ENCODE data around the gene RHNO1. TPM values are rescaled to one million over a fixed set of nuclear protein-coding genes. Genes with fewer than 3 reads are reported as not detected.

RHNO1 gene
- total and polyA plus RNA-seq, 4 donors, result 11.0 to 19.0 (median 15.2) TPM

DNA sequence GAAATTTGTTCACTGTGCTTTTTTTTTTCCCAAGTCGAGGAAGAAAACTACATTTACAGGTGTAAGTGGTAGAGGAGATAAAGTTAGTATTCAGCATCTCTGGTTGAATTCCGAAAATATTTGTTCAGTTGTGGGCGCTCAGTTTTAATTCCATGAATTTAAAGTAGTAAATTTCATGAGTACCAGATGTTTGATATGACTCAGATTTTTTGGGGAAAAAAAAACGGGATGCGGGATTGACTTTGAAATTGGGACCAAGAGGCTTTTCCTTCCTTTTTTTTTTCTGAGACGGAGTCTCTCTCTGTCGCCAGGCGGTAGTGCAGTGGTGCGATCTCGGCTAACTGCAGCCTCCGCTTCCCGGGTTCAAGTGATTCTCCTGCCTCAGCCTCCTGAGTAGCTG, 15.2 kb downstream of the RHNO1 start:
- WGBS, 2 donors, result 82 to 89% methylated on average over 12 of the region's 12 CpGs
- DNase-seq (no peak), ATAC-seq (ENCODE audit: insufficient read depth, low FRiP score) (no peak)
- TF ChIP-seq, protein P1, sequence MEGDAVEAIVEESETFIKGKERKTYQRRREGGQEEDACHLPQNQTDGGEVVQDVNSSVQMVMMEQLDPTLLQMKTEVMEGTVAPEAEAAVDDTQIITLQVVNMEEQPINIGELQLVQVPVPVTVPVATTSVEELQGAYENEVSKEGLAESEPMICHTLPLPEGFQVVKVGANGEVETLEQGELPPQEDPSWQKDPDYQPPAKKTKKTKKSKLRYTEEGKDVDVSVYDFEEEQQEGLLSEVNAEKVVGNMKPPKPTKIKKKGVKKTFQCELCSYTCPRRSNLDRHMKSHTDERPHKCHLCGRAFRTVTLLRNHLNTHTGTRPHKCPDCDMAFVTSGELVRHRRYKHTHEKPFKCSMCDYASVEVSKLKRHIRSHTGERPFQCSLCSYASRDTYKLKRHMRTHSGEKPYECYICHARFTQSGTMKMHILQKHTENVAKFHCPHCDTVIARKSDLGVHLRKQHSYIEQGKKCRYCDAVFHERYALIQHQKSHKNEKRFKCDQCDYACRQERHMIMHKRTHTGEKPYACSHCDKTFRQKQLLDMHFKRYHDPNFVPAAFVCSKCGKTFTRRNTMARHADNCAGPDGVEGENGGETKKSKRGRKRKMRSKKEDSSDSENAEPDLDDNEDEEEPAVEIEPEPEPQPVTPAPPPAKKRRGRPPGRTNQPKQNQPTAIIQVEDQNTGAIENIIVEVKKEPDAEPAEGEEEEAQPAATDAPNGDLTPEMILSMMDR (IDR thresholded peaks at IDR 0.05; ENCODE audit: control extremely low read depth, extremely low read depth), result no peak
- no peak overlapping the region for H3K27ac ChIP-seq (ENCODE audit: low read depth in 1 of 2, low read length in 1 of 2)
- H3K4me3 ChIP-seq, result no peak overlapping the region
- H3K9me3 ChIP-seq (ENCODE audit: control insufficient read depth in 4 of 4, insufficient read depth in 3 of 4, low read length in 3 of 4), result no peaks in the 10 kb centered on the region
- peak overlapping the region in 1 of 2 donors; percentile 83 for H3K9ac ChIP-seq (ENCODE audit: insufficient read depth in 1 of 2, low read length in 2 of 2)
- H3K4me1 ChIP-seq (ENCODE audit: control insufficient read depth in 5 of 5, insufficient read depth in 5 of 5, low read length in 5 of 5), result peaks cover 0 to 15% (median 4%) of the 10 kb centered on the region in 5 donors
- H3K27me3 ChIP-seq (ENCODE audit: control insufficient read depth in 3 of 3, insufficient read depth in 3 of 3, low read length in 2 of 3), result no peaks in the 10 kb centered on the region
- peaks cover 0 to 14% (median 2%) of the 10 kb centered on the region in 4 donors for H3K36me3 ChIP-seq (ENCODE audit: control insufficient read depth in 4 of 4, insufficient read depth in 4 of 4, low read length in 4 of 4)

DNA sequence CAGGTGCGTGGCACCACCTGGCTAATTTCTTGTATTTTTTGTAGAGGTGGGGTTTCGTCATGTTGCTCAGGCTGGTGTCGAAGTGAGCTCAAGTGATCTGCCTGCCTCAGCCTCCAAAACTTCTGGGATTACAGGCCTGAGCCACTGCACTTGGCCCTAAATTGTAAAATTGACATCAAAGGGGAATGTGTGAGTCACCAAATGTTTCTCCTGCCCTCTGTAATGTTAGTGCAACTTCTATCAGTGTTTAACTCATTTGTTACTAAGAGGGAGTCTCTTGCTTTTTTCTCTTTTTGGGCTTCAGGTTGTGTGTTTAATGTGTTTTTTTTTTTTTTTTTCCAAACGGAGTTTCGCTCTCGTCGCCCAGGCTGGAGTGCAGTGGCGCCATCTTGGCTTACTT, 16.0 kb downstream of the RHNO1 start:
- no peak overlapping the region for H3K4me3 ChIP-seq
- no peaks in the 10 kb centered on the region for H3K27me3 ChIP-seq (ENCODE audit: control insufficient read depth in 3 of 3, insufficient read depth in 3 of 3, low read length in 2 of 3)
- TF ChIP-seq, protein P1 (IDR thresholded peaks at IDR 0.05; ENCODE audit: control extremely low read depth, extremely low read depth), result no peak
- peaks cover 0 to 15% (median 4%) of the 10 kb centered on the region in 5 donors for H3K4me1 ChIP-seq (ENCODE audit: control insufficient read depth in 5 of 5, insufficient read depth in 5 of 5, low read length in 5 of 5)
- 93 to 95% methylated on average over 8 of the region's 8 CpGs for WGBS, 2 donors
- H3K9me3 ChIP-seq (ENCODE audit: control insufficient read depth in 4 of 4, insufficient read depth in 3 of 4, low read length in 3 of 4), result no peaks in the 10 kb centered on the region
- H3K9ac ChIP-seq (ENCODE audit: insufficient read depth in 1 of 2, low read length in 2 of 2), result no peak overlapping the region
- H3K27ac ChIP-seq (ENCODE audit: low read depth in 1 of 2, low read length in 1 of 2), result no peak overlapping the region
- peaks cover 0 to 12% (median 1%) of the 10 kb centered on the region in 4 donors for H3K36me3 ChIP-seq (ENCODE audit: control insufficient read depth in 4 of 4, insufficient read depth in 4 of 4, low read length in 4 of 4)
- ATAC-seq (ENCODE audit: insufficient read depth, low FRiP score) (no peak), DNase-seq (peak in 1 of 3 donors; percentile 19)

DNA sequence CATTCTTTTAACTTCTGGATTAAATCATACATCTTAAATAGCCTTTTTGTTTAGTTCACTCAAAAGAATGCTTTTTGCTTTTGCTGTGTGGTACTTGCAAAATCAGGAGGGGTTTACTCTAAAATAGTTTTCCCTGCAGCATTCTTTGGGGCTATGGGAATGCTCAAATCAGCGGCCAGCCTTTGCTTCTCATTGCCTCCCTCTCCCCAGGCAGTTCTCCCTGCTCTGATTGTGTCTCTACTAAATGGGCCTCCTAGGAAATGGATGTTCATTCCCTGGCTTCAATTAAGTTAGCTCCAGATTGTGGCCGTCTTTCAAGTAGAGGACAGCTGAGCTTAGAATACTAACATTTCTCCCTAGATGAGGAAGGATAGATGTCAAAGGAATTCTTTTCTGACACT, 18.0 kb downstream of the RHNO1 start:
- H3K36me3 ChIP-seq (ENCODE audit: control insufficient read depth in 4 of 4, insufficient read depth in 4 of 4, low read length in 4 of 4), result peaks cover 0 to 5% (median 0%) of the 10 kb centered on the region in 4 donors
- no peak overlapping the region for H3K4me3 ChIP-seq
- ATAC-seq (ENCODE audit: insufficient read depth, low FRiP score) (no peak), DNase-seq (no peak)
- peaks cover 0 to 13% (median 4%) of the 10 kb centered on the region in 5 donors for H3K4me1 ChIP-seq (ENCODE audit: control insufficient read depth in 5 of 5, insufficient read depth in 5 of 5, low read length in 5 of 5)
- WGBS, 2 donors, result 36 to 86% methylated on average over 2 of the region's 2 CpGs
- no peaks in the 10 kb centered on the region for H3K27me3 ChIP-seq (ENCODE audit: control insufficient read depth in 3 of 3, insufficient read depth in 3 of 3, low read length in 2 of 3)
- H3K27ac ChIP-seq (ENCODE audit: low read depth in 1 of 2, low read length in 1 of 2), result no peak overlapping the region
- no peak overlapping the region for H3K9ac ChIP-seq (ENCODE audit: insufficient read depth in 1 of 2, low read length in 2 of 2)
- TF ChIP-seq, protein P1 (IDR thresholded peaks at IDR 0.05; ENCODE audit: control extremely low read depth, extremely low read depth), result no peak
- H3K9me3 ChIP-seq (ENCODE audit: control insufficient read depth in 4 of 4, insufficient read depth in 3 of 4, low read length in 3 of 4), result no peaks in the 10 kb centered on the region

DNA sequence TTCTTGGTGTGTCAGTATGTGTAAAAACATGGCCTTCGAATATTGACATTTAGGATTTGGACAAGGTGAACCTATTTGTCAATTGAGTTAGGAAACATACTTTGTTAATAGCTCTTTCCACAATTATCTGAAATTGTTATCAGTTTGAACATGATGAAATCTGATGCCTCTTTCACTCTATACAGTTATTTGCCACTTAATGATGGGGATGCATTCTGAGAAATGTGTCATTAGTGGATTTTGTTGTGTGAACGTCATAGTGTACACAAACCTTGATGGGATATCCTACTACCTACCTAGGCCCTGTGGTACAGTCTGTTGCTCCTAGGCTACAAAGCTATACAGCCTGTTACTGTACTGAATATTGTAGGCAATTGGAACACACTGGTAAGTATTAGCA, 18.5 kb downstream of the RHNO1 start:
- Histone ChIP-seq H3K4me3 (no peak overlapping the region), H3K27me3 (ENCODE audit: control insufficient read depth in 3 of 3, insufficient read depth in 3 of 3, low read length in 2 of 3) (no peaks in the 10 kb centered on the region), H3K36me3 (ENCODE audit: control insufficient read depth in 4 of 4, insufficient read depth in 4 of 4, low read length in 4 of 4) (peaks cover 0 to 5% (median 0%) of the 10 kb centered on the region in 4 donors), H3K27ac (ENCODE audit: low read depth in 1 of 2, low read length in 1 of 2) (no peak overlapping the region), H3K9me3 (ENCODE audit: control insufficient read depth in 4 of 4, insufficient read depth in 3 of 4, low read length in 3 of 4) (no peaks in the 10 kb centered on the region), H3K4me1 (ENCODE audit: control insufficient read depth in 5 of 5, insufficient read depth in 5 of 5, low read length in 5 of 5) (peaks cover 0 to 10% (median 2%) of the 10 kb centered on the region in 5 donors), H3K9ac (ENCODE audit: insufficient read depth in 1 of 2, low read length in 2 of 2) (no peak overlapping the region)
- no peak for DNase-seq
- no peak for ATAC-seq (ENCODE audit: insufficient read depth, low FRiP score)
- TF ChIP-seq, protein P1 (IDR thresholded peaks at IDR 0.05; ENCODE audit: control extremely low read depth, extremely low read depth), result no peak
- 78 to 89% methylated on average over 2 of the region's 2 CpGs for WGBS, 2 donors

Data from lung (tissue), 12 donors.